Naive thymus-derived CD8-positive, alpha-beta T cell (primary cell): ENCODE data around the gene GANC. TPM values are rescaled to one million over a fixed set of nuclear protein-coding genes. Genes with fewer than 3 reads are reported as not detected.

Source experiments
- ATAC-seq, 2 donors: fragments of 150-1000 bp; cut with Tn5 transposase in 1 of 2; sonication (Bioruptor Pico), chemical (Tn5 transposase) in 1 of 2; 1 replicate in 1 of 2; 2 replicates in 1 of 2; pipeline ENCODE4 v1.10.0; 2021; ENCODE audit warnings: mild to moderate bottlenecking in 2 of 2, moderate library complexity in 2 of 2
- POLR2A ChIA-PET: fragments of 350-600 bp; sonication (Branson Sonifier 250); formaldehyde crosslinking; loops from one replicate; lab custom pipeline; 2021; ENCODE audit warnings: antibody characterized with exemption; lab: Charles Lee
- DNase-seq, 10 donors: peaks; one replicate each; pipeline versions ENCODE4 v3.0.0 to v3.0.0-alpha.2; 2020 to 2022
- H3K27ac Mint-ChIP-seq, 10 donors: one replicate each; pipeline ENCODE4 v1.8.0; 2020 to 2022; ENCODE audit warnings: mild to moderate bottlenecking in 10 of 10, mixed read lengths in 10 of 10, moderate library complexity in 4 of 10, inconsistent platforms in 1 of 10
- H3K27me3 Mint-ChIP-seq, 5 donors: one replicate each; pipeline ENCODE4 v1.8.0; 2021 to 2022; ENCODE audit warnings: mixed read lengths in 5 of 5
- H3K36me3 Mint-ChIP-seq, 3 donors: one replicate each; pipeline ENCODE4 v1.8.0; 2020 to 2022; ENCODE audit warnings: mixed read lengths in 3 of 3, mild to moderate bottlenecking in 2 of 3, inconsistent platforms in 1 of 3
- H3K4me1 Mint-ChIP-seq, 4 donors: one replicate each; pipeline ENCODE4 v1.8.0; 2021 to 2022; ENCODE audit warnings: mixed read lengths in 4 of 4
- H3K4me3 Mint-ChIP-seq, 10 donors: one replicate each; pipeline ENCODE4 v1.8.0; 2020 to 2022; ENCODE audit warnings: mild to moderate bottlenecking in 10 of 10, mixed read lengths in 10 of 10, moderate library complexity in 6 of 10, inconsistent platforms in 1 of 10
- H3K9me3 Mint-ChIP-seq, 9 donors: one replicate each; pipeline ENCODE4 v1.8.0; 2020 to 2022; ENCODE audit warnings: mixed read lengths in 9 of 9, mild to moderate bottlenecking in 3 of 9, inconsistent platforms in 1 of 9, moderate library complexity in 1 of 9
- polyA plus RNA-seq, 3 donors: library from polyadenylated mRNA; unstranded; fragments of 300-500 nt; fragmentation: Illumina TruSeq; gene quantifications; one replicate each; pipeline ENCODE4 v1.2.3, GENCODE V29; 2021
- total RNA-seq, 8 experiments: library from RNA in 2 of 8; stranded (reverse) in 2 of 8; gene quantifications; one replicate each; pipeline ENCODE4 v1.2.3 and lab custom pipeline; 2021 to 2026

GANC gene
- total and polyA plus RNA-seq, 5 experiments from 2014 or later: 11.8 to 61.2 (median 16.2) TPM

- POLR2A ChIA-PET: no interaction called here
- no peak for ATAC-seq
- peaks cover 5 to 67% (median 41%) of the 10 kb centered on the region in 3 donors for H3K36me3 Mint-ChIP-seq
- H3K9me3 Mint-ChIP-seq: no peaks in the 10 kb centered on the region
- H3K27me3 Mint-ChIP-seq: no peaks in the 10 kb centered on the region
- H3K4me3 Mint-ChIP-seq: no peak overlapping the region
- no peak for DNase-seq
- no peak overlapping the region for H3K27ac Mint-ChIP-seq
- H3K4me1 Mint-ChIP-seq: no peaks in the 10 kb centered on the region
These were observed 80.1 kb downstream of the GANC start for GRCh38 chr15:42353061-42353460.

- POLR2A ChIA-PET: no interaction called here
- DNase-seq: no peak
These were observed 81.8 kb downstream of the GANC start for GRCh38 chr15:42354824-42355223.

GRCh38 chr15:42355291-42355690, 82.3 kb downstream of the GANC start:
- H3K36me3 Mint-ChIP-seq: peaks cover 5 to 64% (median 35%) of the 10 kb centered on the region in 3 donors
- H3K27ac Mint-ChIP-seq: no peak overlapping the region
- DNase-seq: no peak
- peaks cover 0 to 2% (median 0%) of the 10 kb centered on the region in 4 donors for H3K4me1 Mint-ChIP-seq
- no peaks in the 10 kb centered on the region for H3K27me3 Mint-ChIP-seq
- no peaks in the 10 kb centered on the region for H3K9me3 Mint-ChIP-seq
- POLR2A ChIA-PET: no interaction called here
- no peak overlapping the region for H3K4me3 Mint-ChIP-seq
- no peak for ATAC-seq

More at GRCh38 chr15:42354824-42355223, 81.8 kb downstream of the GANC start:
- Mint-ChIP-seq H3K4me3 (no peak overlapping the region), H3K36me3 (peaks cover 5 to 66% (median 39%) of the 10 kb centered on the region in 3 donors), H3K4me1 (peaks cover 0 to 2% (median 0%) of the 10 kb centered on the region in 4 donors), H3K9me3 (no peaks in the 10 kb centered on the region), H3K27ac (no peak overlapping the region), H3K27me3 (no peaks in the 10 kb centered on the region)
- ATAC-seq: no peak

GRCh38 chr15:42356851-42357250, 83.8 kb downstream of the GANC start:
- no peaks in the 10 kb centered on the region for H3K27me3 Mint-ChIP-seq
- H3K36me3 Mint-ChIP-seq: peaks cover 5 to 52% (median 23%) of the 10 kb centered on the region in 3 donors
- no peak overlapping the region for H3K27ac Mint-ChIP-seq
- H3K4me1 Mint-ChIP-seq: peaks cover 0 to 4% (median under 1%) of the 10 kb centered on the region in 4 donors
- ATAC-seq: no peak
- POLR2A ChIA-PET: no interaction called here
- no peak for DNase-seq
- no peak overlapping the region for H3K4me3 Mint-ChIP-seq
- no peaks in the 10 kb centered on the region for H3K9me3 Mint-ChIP-seq

- Mint-ChIP-seq H3K27ac (peak overlapping the region in 1 of 10 donors; percentile 27), H3K4me3 (no peak overlapping the region), H3K36me3 (peaks cover 0 to 42% (median 15%) of the 10 kb centered on the region in 3 donors), H3K4me1 (peaks cover 0 to 5% (median under 1%) of the 10 kb centered on the region in 4 donors), H3K27me3 (no peaks in the 10 kb centered on the region), H3K9me3 (no peaks in the 10 kb centered on the region)
- DNase-seq (no peak), ATAC-seq (no peak)
- POLR2A ChIA-PET: no interaction called here
These were observed 85.1 kb downstream of the GANC start for GRCh38 chr15:42358141-42358540.

GRCh38 chr15:42359249-42359648, 86.2 kb downstream of the GANC start, which contains the start of gene CAPN3:
CAPN3 (plus strand) TSS chr15:42359501; CDS start chr15:42359806, 305 bp downstream.
- Mint-ChIP-seq H3K36me3 (peaks cover 0 to 33% (median 5%) of the 10 kb centered on the region in 3 donors), H3K4me3 (no peak within 1 kb of the TSS), H3K4me1 (peaks cover 0 to 5% (median under 1%) of the 10 kb centered on the region in 4 donors), H3K27ac (no peak within 1 kb of the TSS), H3K9me3 (no peaks in the 10 kb centered on the region), H3K27me3 (no peaks in the 10 kb centered on the region)
- ATAC-seq (no peak), DNase-seq (no peak)
- POLR2A ChIA-PET: no interaction called here

GRCh38 chr15:42359985-42360384, 87.0 kb downstream of the GANC start:
- ATAC-seq (no peak), DNase-seq (no peak)
- Mint-ChIP-seq H3K27ac (no peak overlapping the region), H3K36me3 (peaks cover 0 to 30% (median 5%) of the 10 kb centered on the region in 3 donors), H3K9me3 (no peaks in the 10 kb centered on the region), H3K27me3 (no peaks in the 10 kb centered on the region), H3K4me1 (peaks cover 0 to 5% (median under 1%) of the 10 kb centered on the region in 4 donors), H3K4me3 (no peak overlapping the region)
- POLR2A ChIA-PET: no interaction called here

GRCh38 chr15:42360535-42361112, 87.6 kb downstream of the GANC start:
- Mint-ChIP-seq H3K27ac (peak overlapping the region in 1 of 10 donors; percentile 32), H3K36me3 (peaks cover 0 to 25% (median 5%) of the 10 kb centered on the region in 3 donors), H3K9me3 (no peaks in the 10 kb centered on the region), H3K27me3 (no peaks in the 10 kb centered on the region), H3K4me3 (no peak overlapping the region), H3K4me1 (peaks cover 0 to 5% (median under 1%) of the 10 kb centered on the region in 4 donors)
- ATAC-seq (no peak), DNase-seq (no peak)
- POLR2A ChIA-PET: no interaction called here

- no peaks in the 10 kb centered on the region for H3K9me3 Mint-ChIP-seq
- POLR2A ChIA-PET: no interaction called here
These were observed 90.5 kb downstream of the GANC start for GRCh38 chr15:42363487-42363886.

GRCh38 chr15:42363942-42364341, 90.9 kb downstream of the GANC start:
- no peak overlapping the region for H3K27ac Mint-ChIP-seq
- H3K27me3 Mint-ChIP-seq: no peaks in the 10 kb centered on the region
- H3K4me1 Mint-ChIP-seq: peaks cover 0 to 8% (median under 1%) of the 10 kb centered on the region in 4 donors
- no peak overlapping the region for H3K4me3 Mint-ChIP-seq
- POLR2A ChIA-PET: no interaction called here
- DNase-seq (no peak), ATAC-seq (no peak)
- H3K36me3 Mint-ChIP-seq: peaks cover 0 to 14% (median 3%) of the 10 kb centered on the region in 3 donors
- H3K9me3 Mint-ChIP-seq: no peaks in the 10 kb centered on the region

More at GRCh38 chr15:42363487-42363886, 90.5 kb downstream of the GANC start:
- Mint-ChIP-seq H3K4me1 (peaks cover 0 to 6% (median under 1%) of the 10 kb centered on the region in 4 donors), H3K4me3 (no peak overlapping the region), H3K27me3 (no peaks in the 10 kb centered on the region), H3K36me3 (peaks cover 0 to 16% (median 5%) of the 10 kb centered on the region in 3 donors), H3K27ac (no peak overlapping the region)
- no peak for ATAC-seq
- DNase-seq: no peak

- Mint-ChIP-seq H3K36me3 (peaks cover 0 to 8% (median 0%) of the 10 kb centered on the region in 3 donors), H3K4me1 (peaks cover 0 to 8% (median 0%) of the 10 kb centered on the region in 4 donors), H3K27me3 (no peaks in the 10 kb centered on the region), H3K27ac (no peak overlapping the region), H3K4me3 (no peak overlapping the region), H3K9me3 (no peaks in the 10 kb centered on the region)
- POLR2A ChIA-PET: no interaction called here
- ATAC-seq (no peak), DNase-seq (no peak)
These were observed 91.5 kb downstream of the GANC start for GRCh38 chr15:42364529-42364928.

- ATAC-seq (no peak), DNase-seq (no peak)
- Mint-ChIP-seq H3K4me1 (peaks cover 0 to 8% (median 0%) of the 10 kb centered on the region in 4 donors), H3K4me3 (no peak overlapping the region), H3K27me3 (no peaks in the 10 kb centered on the region), H3K9me3 (no peaks in the 10 kb centered on the region), H3K36me3 (peaks cover 0 to 2% (median 0%) of the 10 kb centered on the region in 3 donors), H3K27ac (peak overlapping the region in 1 of 10 donors; percentile 45)
- POLR2A ChIA-PET: no interaction called here
These were observed 93.0 kb downstream of the GANC start for GRCh38 chr15:42365921-42366550.

- H3K4me1 Mint-ChIP-seq: peaks cover 0 to 3% (median 0%) of the 10 kb centered on the region in 4 donors
- ATAC-seq: no peak
- H3K27ac Mint-ChIP-seq: no peak overlapping the region
- no peaks in the 10 kb centered on the region for H3K9me3 Mint-ChIP-seq
- no peak overlapping the region for H3K4me3 Mint-ChIP-seq
- H3K27me3 Mint-ChIP-seq: no peaks in the 10 kb centered on the region
- H3K36me3 Mint-ChIP-seq: peaks cover 0 to 1% (median 0%) of the 10 kb centered on the region in 3 donors
- POLR2A ChIA-PET: no interaction called here
- no peak for DNase-seq
These were observed 94.0 kb downstream of the GANC start for GRCh38 chr15:42367041-42367440.
